ENCODE results near the gene CCDC87.
"Not testable (repeated sequence)": the region's sequence is repeated elsewhere in the genome, so short reads cannot be mapped to it uniquely, and the experiment has no call there.

Gene CCDC87

DNA sequence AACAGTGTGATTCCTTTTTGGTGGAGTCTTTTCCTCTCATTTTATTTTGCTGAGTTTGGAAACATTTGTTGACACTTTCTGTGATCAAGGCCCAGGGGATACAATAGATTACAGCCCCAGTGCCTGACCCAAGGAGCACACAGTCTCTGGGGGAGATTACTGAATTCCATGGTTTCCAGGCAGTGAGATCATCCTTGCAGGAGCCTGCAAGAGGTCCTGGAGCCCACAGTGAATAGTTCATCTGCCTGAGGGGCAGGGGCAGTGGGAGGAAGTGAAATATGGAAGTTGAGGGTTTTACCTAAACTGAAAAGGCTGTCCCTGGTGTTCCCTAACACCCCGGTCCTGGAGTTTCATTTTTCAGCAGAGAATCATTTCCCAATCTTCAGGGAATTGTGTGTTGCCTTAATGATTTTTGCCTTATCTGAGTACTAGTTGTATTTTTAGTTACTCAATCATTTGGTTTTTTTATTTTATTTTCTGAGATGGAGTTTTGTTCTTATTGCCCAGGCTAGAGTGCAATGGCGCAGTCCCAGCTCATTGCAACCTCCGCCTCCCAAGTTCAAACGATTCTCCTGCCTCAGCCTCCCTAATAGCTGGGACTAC lies 7.9 kb upstream of the CCDC87 start:
- no peaks in the 10 kb centered on the region for H3K36me3 Mint-ChIP-seq
- no peaks in the 10 kb centered on the region for H3K9me3 Mint-ChIP-seq (ENCODE audit: low read depth)
- no peak overlapping the region for H3K4me3 Mint-ChIP-seq
- peaks cover 9% of the 10 kb centered on the region for H3K4me1 Mint-ChIP-seq (ENCODE audit: low read depth)
- no peak overlapping the region for H3K27ac Mint-ChIP-seq
- H3K27me3 Mint-ChIP-seq, result no peaks in the 10 kb centered on the region

DNA sequence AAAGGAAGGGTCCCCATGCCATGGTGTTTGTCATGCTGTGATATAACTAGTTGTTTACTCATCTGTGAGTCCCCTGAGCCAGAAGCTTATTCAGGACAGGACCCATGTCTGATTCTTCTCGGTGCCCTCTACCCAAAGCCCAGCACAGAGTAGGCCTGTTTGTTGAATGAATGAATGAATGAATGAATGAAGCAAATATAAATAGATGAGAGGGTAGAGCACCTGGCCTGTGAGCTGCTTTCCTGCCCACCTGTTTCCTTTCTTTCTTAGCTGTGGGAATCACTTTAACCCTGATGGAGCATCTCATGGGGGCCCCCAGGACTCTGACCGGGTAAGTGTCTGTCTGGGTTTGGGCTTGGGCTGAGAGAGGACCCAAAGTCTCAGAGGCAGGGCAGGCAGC lies 7.4 kb upstream of the CCDC87 start:
- no peak overlapping the region for H3K27ac Mint-ChIP-seq
- H3K4me3 Mint-ChIP-seq, result no peak overlapping the region
- peaks cover 14% of the 10 kb centered on the region for H3K4me1 Mint-ChIP-seq (ENCODE audit: low read depth)
- H3K27me3 Mint-ChIP-seq, result no peaks in the 10 kb centered on the region
- H3K36me3 Mint-ChIP-seq, result no peaks in the 10 kb centered on the region
- no peaks in the 10 kb centered on the region for H3K9me3 Mint-ChIP-seq (ENCODE audit: low read depth)

DNA sequence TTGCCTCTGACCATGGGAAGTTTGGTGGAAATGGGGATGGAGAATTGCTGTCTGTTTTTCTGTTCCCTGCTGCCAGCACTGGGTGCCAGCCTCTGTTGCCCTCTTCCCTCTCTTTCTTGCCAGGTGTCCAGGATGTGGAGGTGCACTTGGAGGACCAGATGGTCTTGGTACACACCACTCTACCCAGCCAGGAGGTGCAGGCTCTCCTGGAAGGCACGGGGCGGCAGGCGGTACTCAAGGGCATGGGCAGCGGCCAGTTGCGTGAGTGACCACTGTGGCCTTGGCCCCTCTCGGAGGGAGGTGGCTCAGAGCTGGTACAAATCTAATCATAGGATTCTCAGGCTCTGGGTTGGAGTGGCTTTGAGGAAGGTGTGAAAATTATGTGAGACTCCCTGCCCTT lies 6.1 kb upstream of the CCDC87 start:
- Mint-ChIP-seq H3K27ac (no peak overlapping the region), H3K9me3 (ENCODE audit: low read depth) (no peaks in the 10 kb centered on the region), H3K27me3 (no peaks in the 10 kb centered on the region), H3K4me1 (ENCODE audit: low read depth) (peaks cover 23% of the 10 kb centered on the region), H3K4me3 (no peak overlapping the region), H3K36me3 (no peaks in the 10 kb centered on the region)

DNA sequence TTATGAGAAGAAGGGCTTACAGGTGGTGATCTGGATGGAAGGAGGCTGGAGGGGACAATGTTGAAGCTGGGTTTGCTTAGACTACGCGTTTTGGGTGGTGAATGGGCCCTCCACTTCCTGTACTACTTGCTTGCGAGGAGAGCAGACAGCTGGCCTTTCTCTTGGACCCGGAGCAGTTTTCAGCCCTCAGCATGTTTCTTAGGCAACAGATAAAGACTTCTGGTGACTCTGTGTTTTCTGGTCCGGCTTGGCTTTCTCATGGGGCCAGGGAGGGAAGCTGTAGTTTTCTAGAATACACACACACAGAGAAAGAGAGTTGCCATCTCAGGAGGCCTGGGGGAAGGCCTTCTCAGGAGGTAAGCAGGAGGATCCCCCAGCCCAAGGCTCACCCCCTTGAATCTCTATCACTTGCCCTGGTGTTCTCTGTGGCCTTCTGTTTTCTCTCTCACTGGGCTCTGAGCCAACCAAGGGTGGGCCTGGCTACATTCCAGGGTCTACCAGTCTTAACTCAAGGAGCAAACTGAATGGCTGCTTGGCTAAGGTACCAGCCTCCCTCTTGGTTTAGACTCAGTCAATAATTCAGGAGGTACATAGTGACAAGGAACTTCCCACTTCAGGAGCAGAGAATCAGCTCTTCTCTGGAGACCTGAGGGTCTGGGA lies 2.5 kb upstream of the CCDC87 start:
- Mint-ChIP-seq H3K36me3 (no peaks in the 10 kb centered on the region), H3K4me1 (ENCODE audit: low read depth) (peaks cover 38% of the 10 kb centered on the region), H3K9me3 (ENCODE audit: low read depth) (no peaks in the 10 kb centered on the region), H3K27me3 (no peaks in the 10 kb centered on the region), H3K27ac (peak overlapping the region; percentile 92), H3K4me3 (peak overlapping the region; percentile 76)

DNA sequence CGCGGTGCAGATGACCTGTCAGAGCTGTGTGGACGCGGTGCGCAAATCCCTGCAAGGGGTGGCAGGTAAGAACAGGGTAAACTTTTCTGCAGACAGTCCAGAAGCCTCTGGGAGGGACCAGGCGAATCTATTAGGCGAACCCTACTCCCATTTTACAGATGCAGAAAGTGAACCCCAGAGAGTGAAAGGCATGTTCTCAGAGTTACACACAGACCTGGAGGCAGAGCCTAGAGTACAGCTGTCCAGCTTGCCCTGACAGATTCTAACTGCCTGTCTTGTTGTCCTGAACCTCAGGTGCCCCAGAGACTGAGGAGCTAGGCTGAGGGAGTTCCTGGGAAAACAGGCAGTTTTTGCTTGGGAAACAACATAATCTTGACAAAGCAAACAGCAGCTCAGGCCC lies 787 bp upstream of the CCDC87 start:
- H3K27me3 Mint-ChIP-seq, result no peaks in the 10 kb centered on the region
- peaks cover 38% of the 10 kb centered on the region for H3K4me1 Mint-ChIP-seq (ENCODE audit: low read depth)
- H3K9me3 Mint-ChIP-seq (ENCODE audit: low read depth), result no peaks in the 10 kb centered on the region
- no peaks in the 10 kb centered on the region for H3K36me3 Mint-ChIP-seq
- peak overlapping the region; percentile 100 for H3K4me3 Mint-ChIP-seq
- H3K27ac Mint-ChIP-seq, result peak overlapping the region; percentile 99

DNA sequence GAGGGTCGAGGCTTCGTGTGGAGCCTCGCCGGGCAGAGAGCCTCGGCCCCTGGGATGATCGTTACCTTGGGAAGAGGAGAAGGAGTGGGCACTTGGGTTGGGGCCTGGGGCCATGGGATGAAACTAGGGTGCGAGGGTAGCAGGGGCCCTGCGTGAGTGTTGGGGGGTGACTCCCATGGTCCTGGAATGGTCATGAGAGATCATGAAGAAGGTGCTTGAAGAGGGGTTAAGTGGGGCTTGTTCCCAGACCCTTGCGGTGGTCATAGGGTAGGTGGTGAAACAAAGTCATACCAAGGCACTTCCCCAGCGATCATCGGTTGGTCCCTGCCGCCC lies 406 bp upstream of the CCDC87 start:
- Mint-ChIP-seq H3K27me3 (no peaks in the 10 kb centered on the region), H3K27ac (peak overlapping the region; percentile 99), H3K9me3 (ENCODE audit: low read depth) (no peaks in the 10 kb centered on the region), H3K4me1 (ENCODE audit: low read depth) (peaks cover 38% of the 10 kb centered on the region), H3K4me3 (peak overlapping the region; percentile 100), H3K36me3 (no peaks in the 10 kb centered on the region)

DNA sequence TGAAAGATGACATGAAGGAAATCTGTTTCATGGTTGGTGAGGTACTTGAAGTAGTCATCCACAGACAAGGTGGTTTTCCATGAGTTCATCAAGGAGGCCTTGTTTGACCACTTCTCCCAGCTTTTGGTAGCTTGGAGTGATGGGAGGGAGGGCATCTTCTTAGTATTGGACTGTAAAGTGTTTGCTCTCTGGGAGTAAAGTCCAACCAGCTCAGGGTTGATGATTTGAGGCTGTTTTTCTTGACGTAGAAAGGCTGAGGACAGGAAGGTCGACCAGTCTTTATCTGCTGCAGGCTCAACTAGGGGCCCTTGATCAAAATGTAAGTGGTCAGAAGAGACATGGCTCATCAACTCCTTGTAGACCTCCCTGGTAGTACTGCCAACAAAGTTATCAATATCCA lies 1.7 kb downstream of the CCDC87 start:
- H3K4me1 Mint-ChIP-seq (ENCODE audit: low read depth), result peaks cover 33% of the 10 kb centered on the region
- H3K9me3 Mint-ChIP-seq (ENCODE audit: low read depth), result no peaks in the 10 kb centered on the region
- no peak overlapping the region for H3K4me3 Mint-ChIP-seq
- no peaks in the 10 kb centered on the region for H3K27me3 Mint-ChIP-seq
- no peaks in the 10 kb centered on the region for H3K36me3 Mint-ChIP-seq
- no peak overlapping the region for H3K27ac Mint-ChIP-seq

DNA sequence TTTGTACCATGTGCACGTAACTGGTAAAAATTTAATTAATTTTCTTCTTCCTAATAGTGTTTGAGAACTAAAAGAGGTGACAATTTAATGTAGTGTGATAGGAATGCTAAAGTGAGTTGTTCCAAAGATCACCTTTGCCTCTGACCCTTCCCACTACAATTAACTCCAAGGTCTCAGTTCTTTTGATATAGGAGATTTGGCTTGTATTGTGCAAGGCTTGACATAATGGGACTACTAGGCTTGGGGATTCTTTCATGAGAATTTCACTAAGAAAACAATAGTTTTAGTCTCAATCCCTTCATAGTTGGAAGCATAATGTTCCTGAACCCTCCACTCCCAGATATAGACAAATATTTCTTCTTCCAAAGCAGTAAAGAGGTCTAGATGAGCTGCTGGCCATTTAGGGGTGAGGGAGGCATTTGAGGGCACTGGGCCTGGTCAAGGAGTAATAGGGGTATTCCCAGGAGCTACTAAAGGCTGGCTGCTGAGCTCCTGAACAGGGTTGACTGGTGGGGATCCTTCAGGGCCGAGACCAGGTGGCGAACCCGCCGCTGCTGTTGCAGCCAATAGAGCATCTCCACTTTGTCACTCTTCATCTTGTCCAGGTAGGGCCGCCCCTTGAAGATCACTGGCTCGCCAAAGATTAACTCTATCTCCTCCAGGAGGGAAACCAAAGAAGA lies 2.7 kb downstream of the CCDC87 start:
- Mint-ChIP-seq H3K27me3 (no peaks in the 10 kb centered on the region), H3K36me3 (no peaks in the 10 kb centered on the region), H3K27ac (no peak overlapping the region), H3K4me3 (no peak overlapping the region), H3K4me1 (ENCODE audit: low read depth) (peaks cover 24% of the 10 kb centered on the region), H3K9me3 (ENCODE audit: low read depth) (no peaks in the 10 kb centered on the region)

DNA sequence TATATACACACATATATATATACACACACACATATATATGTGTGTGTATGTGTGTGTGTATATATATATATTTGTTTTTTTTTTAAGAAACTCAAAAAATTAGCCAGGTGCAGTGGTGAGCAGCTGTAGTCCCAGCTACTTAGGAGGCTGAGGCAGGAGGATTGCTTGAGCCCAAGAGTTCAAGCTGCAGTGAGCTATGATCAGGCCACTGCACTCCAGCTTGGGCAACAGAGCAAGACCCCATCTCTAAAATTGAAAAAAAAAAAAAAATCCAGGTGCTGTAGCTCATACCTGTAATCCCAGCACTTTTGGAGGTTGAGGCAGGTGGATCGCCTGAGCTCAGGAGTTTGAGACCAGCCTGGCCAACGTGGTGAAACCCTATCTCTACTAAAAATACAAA lies 3.5 kb downstream of the CCDC87 start:
- H3K27ac Mint-ChIP-seq; H3K27me3 Mint-ChIP-seq; H3K9me3 Mint-ChIP-seq (ENCODE audit: low read depth); H3K36me3 Mint-ChIP-seq; H3K4me3 Mint-ChIP-seq: not testable (repeated sequence)
- peaks cover 15% of the 10 kb centered on the region for H3K4me1 Mint-ChIP-seq (ENCODE audit: low read depth)

DNA sequence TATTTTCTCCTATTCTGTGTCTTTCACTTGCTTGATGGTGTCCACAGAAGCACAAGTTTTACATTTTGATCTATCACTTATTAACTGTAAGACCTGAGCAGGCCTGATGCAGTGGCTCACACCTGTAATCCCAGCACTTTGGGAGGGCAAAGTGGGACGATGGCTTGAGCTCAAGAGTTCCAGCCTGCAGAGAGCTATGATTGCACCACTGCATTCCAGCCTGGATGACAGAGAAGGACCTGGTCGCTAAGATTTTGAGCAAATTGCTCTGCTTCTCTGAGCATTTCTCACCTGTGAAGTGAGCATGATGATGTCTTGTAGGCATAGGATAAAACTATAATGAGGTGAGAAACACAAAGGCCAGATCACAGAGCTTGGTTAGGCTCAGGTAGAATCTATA lies 6.7 kb downstream of the CCDC87 start:
- no peaks in the 10 kb centered on the region for H3K27me3 Mint-ChIP-seq
- H3K4me1 Mint-ChIP-seq (ENCODE audit: low read depth), result no peaks in the 10 kb centered on the region
- H3K4me3 Mint-ChIP-seq, result no peak overlapping the region
- peaks cover 2% of the 10 kb centered on the region for H3K36me3 Mint-ChIP-seq
- H3K27ac Mint-ChIP-seq, result no peak overlapping the region
- no peaks in the 10 kb centered on the region for H3K9me3 Mint-ChIP-seq (ENCODE audit: low read depth)

DNA sequence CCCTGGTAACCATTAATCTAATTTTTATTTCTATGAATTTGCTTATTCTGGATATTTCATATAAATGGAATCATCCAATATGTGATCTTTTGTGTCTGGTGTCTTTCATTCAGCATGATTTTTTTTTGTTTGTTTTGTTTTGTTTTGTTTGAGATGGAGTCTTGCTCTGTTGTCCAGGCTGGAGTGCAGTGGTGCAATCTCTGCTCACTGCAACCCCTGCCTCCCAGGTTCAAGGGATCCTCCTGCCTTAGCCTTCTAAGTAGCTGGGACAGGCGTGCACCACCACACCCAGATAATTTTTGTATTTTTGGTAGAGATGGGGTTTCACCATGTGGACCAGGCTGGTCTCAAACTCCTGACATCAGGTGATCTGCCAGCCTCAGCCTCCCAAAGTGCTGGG lies 7.4 kb downstream of the CCDC87 start:
- H3K27me3 Mint-ChIP-seq; H3K4me1 Mint-ChIP-seq (ENCODE audit: low read depth); H3K36me3 Mint-ChIP-seq: not testable (repeated sequence)

DNA sequence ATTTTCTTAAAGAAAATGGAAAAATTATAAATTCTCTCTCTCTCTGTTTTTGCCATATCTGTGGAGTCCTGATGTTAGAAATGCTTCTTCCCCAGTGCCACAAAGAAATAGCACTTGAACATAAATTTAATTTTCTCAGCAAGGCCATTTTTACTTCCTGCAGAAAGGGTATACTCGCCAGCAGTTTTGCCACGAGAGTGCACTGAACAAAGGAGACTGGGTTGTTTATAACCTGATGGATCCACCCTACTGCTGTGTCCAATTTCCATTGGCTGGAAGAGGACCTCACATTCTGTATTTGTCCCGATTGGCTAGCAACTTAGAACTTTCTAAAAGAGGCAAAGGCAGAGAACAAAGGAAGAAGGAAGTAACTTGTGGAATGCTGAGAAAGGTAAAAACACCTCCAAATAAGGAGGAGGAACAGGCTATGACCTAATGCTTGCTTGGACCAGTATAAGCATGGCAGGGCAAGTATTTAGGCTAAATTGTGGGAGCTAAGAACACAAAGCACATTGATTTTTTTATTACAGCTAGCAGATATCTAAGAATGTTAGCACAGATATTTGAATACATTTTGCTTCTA lies 10.2 kb downstream of the CCDC87 start:
- H3K27ac Mint-ChIP-seq; H3K9me3 Mint-ChIP-seq (ENCODE audit: low read depth); H3K4me3 Mint-ChIP-seq; H3K36me3 Mint-ChIP-seq; H3K27me3 Mint-ChIP-seq; H3K4me1 Mint-ChIP-seq (ENCODE audit: low read depth): not testable (repeated sequence)

More for the DNA sequence above, 7.4 kb downstream of the CCDC87 start:
- H3K4me3 Mint-ChIP-seq; H3K27ac Mint-ChIP-seq; H3K9me3 Mint-ChIP-seq (ENCODE audit: low read depth): not testable (repeated sequence)

DNA sequence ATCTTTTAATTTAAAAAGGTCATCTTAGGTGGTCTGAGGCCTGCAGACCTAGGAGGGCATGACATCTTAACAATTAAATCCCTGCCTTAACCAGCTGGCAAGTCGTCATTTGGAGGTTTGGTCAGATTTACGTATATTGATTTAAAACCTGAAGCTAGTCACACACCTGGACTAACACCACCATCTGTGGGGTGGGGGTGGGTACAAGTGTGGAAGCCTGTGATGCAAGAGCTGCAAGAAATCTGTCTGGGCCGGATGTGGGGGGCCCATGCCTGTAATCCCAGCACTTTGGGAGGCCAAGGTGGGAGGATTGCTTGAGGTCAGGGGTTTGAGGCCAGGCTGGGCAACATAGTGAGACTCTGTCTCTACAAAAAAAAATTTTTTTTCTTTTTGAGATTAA lies 11.6 kb downstream of the CCDC87 start:
- Mint-ChIP-seq H3K9me3 (ENCODE audit: low read depth) (no peaks in the 10 kb centered on the region), H3K4me3 (no peak overlapping the region), H3K4me1 (ENCODE audit: low read depth) (peaks cover 10% of the 10 kb centered on the region), H3K27me3 (peaks cover 2% of the 10 kb centered on the region), H3K36me3 (peaks cover 2% of the 10 kb centered on the region), H3K27ac (no peak overlapping the region)

DNA sequence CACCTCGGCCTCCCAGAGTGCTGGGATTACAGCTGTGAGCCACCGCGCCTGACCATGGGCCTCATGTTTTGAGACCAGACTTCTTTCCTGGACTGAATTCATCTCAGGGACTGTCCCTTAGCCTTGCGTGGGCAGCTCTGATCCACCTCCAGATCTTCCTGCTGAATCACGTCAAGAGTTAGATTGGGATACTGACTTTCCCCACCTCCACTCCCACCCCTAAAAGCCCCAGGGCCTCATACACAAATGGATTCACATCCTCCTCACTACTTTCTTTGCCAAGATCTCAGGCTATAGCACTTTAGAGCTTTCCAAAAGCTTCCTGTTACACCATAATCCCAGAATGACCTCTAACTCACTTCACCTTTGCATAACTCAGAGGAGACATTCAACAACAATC lies 12.1 kb downstream of the CCDC87 start:
- Mint-ChIP-seq H3K36me3 (peaks cover 2% of the 10 kb centered on the region), H3K9me3 (ENCODE audit: low read depth) (no peaks in the 10 kb centered on the region), H3K4me1 (ENCODE audit: low read depth) (peaks cover 10% of the 10 kb centered on the region), H3K27ac (no peak overlapping the region), H3K27me3 (peaks cover 2% of the 10 kb centered on the region), H3K4me3 (no peak overlapping the region)

DNA sequence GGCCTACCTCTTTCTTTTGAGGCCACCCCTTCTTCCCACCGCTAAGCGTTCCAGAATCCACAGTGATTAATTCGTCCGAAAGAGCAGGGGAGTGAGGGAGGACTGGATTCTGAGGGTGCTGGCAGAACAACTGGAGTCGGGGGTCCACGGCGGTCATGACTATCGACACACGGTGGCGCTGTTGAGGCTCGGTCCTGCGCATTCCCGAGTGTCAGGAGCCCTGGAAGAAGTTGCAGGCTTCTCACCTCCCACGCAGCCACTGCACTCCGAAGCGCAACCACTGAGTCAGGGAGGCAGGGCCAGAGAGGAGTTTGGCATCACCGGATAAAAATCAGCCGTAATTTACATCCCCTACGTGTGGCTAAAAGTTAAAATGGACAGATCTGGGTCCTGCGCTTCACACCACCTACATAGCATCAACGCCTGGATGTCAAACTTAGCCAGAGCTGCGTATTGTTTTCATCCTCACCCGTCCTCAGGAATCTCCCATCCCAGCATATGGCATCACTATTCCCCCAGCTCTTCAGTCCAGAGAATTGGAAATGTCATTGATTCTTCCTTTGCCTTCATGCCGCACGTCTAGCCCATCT lies 13.8 kb downstream of the CCDC87 start:
- H3K4me3 Mint-ChIP-seq, result peak overlapping the region; percentile 30
- H3K27ac Mint-ChIP-seq, result no peak overlapping the region
- no peaks in the 10 kb centered on the region for H3K9me3 Mint-ChIP-seq (ENCODE audit: low read depth)
- H3K4me1 Mint-ChIP-seq (ENCODE audit: low read depth), result peaks cover 10% of the 10 kb centered on the region
- H3K36me3 Mint-ChIP-seq, result peaks cover 2% of the 10 kb centered on the region
- H3K27me3 Mint-ChIP-seq, result peaks cover 2% of the 10 kb centered on the region
